ENCODE results near the gene ZNF70. TPM values are rescaled to one million over a fixed set of nuclear protein-coding genes. Genes with fewer than 3 reads are reported as not detected.

Gene ZNF70
- total and polyA plus RNA-seq, 10 of the 15 experiments (the other 5 are each of a cell fraction or from before 2014, with no cell fraction given): 0.15 to 2.3 (median 0.85) TPM

DNA sequence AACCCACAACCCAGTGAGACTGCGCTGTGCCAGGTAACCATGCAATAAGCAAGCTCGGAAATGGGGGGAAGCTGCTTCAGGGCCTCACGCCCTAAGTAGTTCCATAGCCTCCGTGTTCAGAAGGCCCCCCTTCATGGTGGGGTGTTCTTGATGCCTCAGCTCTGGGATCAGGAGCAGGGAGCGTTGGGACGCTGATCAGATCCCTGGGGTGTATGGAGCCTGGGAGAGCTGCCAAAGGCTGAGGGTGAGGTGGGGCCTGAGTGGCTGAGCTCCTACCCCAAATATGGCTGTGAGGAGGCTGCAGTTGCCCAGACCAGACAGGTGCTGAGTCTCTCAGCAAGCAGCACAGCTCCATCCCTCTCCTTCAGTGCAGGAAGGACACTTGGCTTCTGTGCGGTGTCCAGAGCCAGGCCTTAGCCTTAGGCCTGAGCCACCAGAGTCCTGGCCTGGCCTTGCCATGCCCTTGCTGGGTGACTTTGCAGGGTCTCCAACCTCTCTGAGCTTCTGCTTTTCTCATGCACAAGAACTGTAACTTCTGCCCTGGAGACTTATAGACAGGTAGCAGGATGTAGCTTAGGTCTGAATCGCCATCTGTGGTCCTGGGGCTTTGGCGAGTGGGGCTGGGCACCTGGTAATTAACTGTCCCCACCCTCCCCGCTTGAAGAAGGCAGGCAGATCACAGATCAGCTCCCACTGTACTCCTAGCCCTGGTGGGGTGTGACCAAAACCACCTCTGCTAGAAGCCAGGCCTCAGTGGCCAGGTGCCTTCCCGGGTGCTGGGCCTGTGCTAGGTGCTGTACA is 27.1 kb upstream of the ZNF70 start:
- BruUV-seq (replicated peaks): no TSS peak
- no peaks in the 10 kb centered on the region for H3K4me1 ChIP-seq (ENCODE audit: control insufficient read depth, insufficient read depth, low read length)
- ChIA-PET POLR2A (interaction anchor here (1.0 kb wide), 1 partner anchor 25 kb away, joined by 3 read pairs; no protein-coding TSS in a partner anchor), CTCF (interaction anchor here (1.0 to 1.7 kb wide), 3 partner anchors 12 to 116 kb away, joined by 3 read pairs; partner anchors contain the start of gene MIF), RAD21 (ENCODE audit: unreplicated experiment) (interaction anchor here (1.1 to 1.3 kb wide), 2 partner anchors 68 to 72 kb away, joined by 5 to 6 read pairs; no protein-coding TSS in a partner anchor), SMC1A (ENCODE audit: uncharacterized antibody, unreplicated experiment) (interaction anchor here (0.7 to 1.2 kb wide), 2 partner anchors 10 to 46 kb away, joined by 4 read pairs; no protein-coding TSS in a partner anchor)
- 72% methylated on average over 11 of the region's 11 CpGs for WGBS (ENCODE audit: insufficient coverage, insufficient replicate concordance, low lambda C conversion rate, missing lambda C conversion rate)
- ATAC-seq: no peak
- H4K20me1 ChIP-seq (ENCODE audit: control insufficient read depth, insufficient read depth): no peaks in the 10 kb centered on the region
- FAIRE-seq: no peak
- H3K9ac ChIP-seq (ENCODE audit: control insufficient read depth, insufficient read depth, low read length): no peak overlapping the region
- H3K4me2 ChIP-seq (ENCODE audit: control insufficient read depth, insufficient read depth): no peak overlapping the region
- no peak overlapping the region for H2AFZ ChIP-seq (ENCODE audit: control insufficient read depth, low read depth, low read length)
- peaks cover 2% of the 10 kb centered on the region in 2 experiments; a peak in 2 of 4 replicates for H3K27me3 ChIP-seq (replicated peaks in 1 of 2; ENCODE audit: control insufficient read depth in 2 of 2, insufficient read depth in 2 of 2, low read length in 1 of 2)
- DNase-seq (ENCODE audit: low read depth, low spot score): no peak
- no peaks in the 10 kb centered on the region for H3K36me3 ChIP-seq (ENCODE audit: control insufficient read depth in 2 of 2, insufficient read depth in 2 of 2, low read length in 1 of 2)
- H3K79me2 ChIP-seq (ENCODE audit: control insufficient read depth, insufficient read depth, low read length): no peaks in the 10 kb centered on the region
- H3K4me3 ChIP-seq: no peak overlapping the region
- no peak overlapping the region for H3K27ac ChIP-seq (ENCODE audit: control insufficient read depth, insufficient read depth)
- TF ChIP-seq SMC3 (IDR thresholded peaks at IDR 0.05; ENCODE audit: borderline replicate concordance, low read length): no peak
- no peak for TF ChIP-seq RBBP5 (conservative IDR thresholded peaks at IDR 0.05)
- TF ChIP-seq CHD4 (IDR thresholded peaks at IDR 0.05): no peak
- no peak for TF ChIP-seq ZNF217 (IDR thresholded peaks at IDR 0.05)
- TF ChIP-seq, protein P1, sequence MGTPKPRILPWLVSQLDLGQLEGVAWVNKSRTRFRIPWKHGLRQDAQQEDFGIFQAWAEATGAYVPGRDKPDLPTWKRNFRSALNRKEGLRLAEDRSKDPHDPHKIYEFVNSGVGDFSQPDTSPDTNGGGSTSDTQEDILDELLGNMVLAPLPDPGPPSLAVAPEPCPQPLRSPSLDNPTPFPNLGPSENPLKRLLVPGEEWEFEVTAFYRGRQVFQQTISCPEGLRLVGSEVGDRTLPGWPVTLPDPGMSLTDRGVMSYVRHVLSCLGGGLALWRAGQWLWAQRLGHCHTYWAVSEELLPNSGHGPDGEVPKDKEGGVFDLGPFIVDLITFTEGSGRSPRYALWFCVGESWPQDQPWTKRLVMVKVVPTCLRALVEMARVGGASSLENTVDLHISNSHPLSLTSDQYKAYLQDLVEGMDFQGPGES (IDR thresholded peaks at IDR 0.05): no peak
- TF ChIP-seq SREBF1 (IDR thresholded peaks at IDR 0.05; ENCODE audit: low read length): no peak
- TF ChIP-seq ATF2 (IDR thresholded peaks at IDR 0.05; ENCODE audit: low read length): no peak
- TF ChIP-seq NR2F1 (conservative IDR thresholded peaks at IDR 0.05): no peak
- no peak for TF ChIP-seq IKZF1 (conservative IDR thresholded peaks at IDR 0.05)
- TF ChIP-seq, protein P2, sequence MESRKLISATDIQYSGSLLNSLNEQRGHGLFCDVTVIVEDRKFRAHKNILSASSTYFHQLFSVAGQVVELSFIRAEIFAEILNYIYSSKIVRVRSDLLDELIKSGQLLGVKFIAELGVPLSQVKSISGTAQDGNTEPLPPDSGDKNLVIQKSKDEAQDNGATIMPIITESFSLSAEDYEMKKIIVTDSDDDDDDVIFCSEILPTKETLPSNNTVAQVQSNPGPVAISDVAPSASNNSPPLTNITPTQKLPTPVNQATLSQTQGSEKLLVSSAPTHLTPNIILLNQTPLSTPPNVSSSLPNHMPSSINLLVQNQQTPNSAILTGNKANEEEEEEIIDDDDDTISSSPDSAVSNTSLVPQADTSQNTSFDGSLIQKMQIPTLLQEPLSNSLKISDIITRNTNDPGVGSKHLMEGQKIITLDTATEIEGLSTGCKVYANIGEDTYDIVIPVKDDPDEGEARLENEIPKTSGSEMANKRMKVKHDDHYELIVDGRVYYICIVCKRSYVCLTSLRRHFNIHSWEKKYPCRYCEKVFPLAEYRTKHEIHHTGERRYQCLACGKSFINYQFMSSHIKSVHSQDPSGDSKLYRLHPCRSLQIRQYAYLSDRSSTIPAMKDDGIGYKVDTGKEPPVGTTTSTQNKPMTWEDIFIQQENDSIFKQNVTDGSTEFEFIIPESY (IDR thresholded peaks at IDR 0.05): no peak
- no peak for TF ChIP-seq BCL11A (IDR thresholded peaks at IDR 0.05; ENCODE audit: low read depth, low read length)
- TF ChIP-seq BHLHE40 (IDR thresholded peaks at IDR 0.05; ENCODE audit: borderline replicate concordance in 1 of 2, low read depth in 2 of 2, low read length in 1 of 2): no peak
- no peak for TF ChIP-seq MTA3 (IDR thresholded peaks at IDR 0.05; ENCODE audit: borderline replicate concordance, low read length)
- no peak for TF ChIP-seq SMARCA5 (IDR thresholded peaks at IDR 0.05)
- in situ Hi-C loops (cut with MboI): no loop called here
- intact Hi-C loops (cut with micrococcal nuclease; ENCODE audit: unreplicated experiment): no loop called here
- H3K9me3 ChIP-seq (replicated peaks; ENCODE audit: control insufficient read depth, insufficient read depth, low read length): no peaks in the 10 kb centered on the region
